ENCODE measurements around the gene JARID2. TPM values are rescaled to one million over a fixed set of nuclear protein-coding genes. Genes with fewer than 3 reads are reported as not detected.

The JARID2 gene
- total and polyA plus RNA-seq, 2 of the 8 experiments (the other 6 are each of a cell fraction or from before 2014, with no cell fraction given), result 60.1 to 239 TPM

DNA sequence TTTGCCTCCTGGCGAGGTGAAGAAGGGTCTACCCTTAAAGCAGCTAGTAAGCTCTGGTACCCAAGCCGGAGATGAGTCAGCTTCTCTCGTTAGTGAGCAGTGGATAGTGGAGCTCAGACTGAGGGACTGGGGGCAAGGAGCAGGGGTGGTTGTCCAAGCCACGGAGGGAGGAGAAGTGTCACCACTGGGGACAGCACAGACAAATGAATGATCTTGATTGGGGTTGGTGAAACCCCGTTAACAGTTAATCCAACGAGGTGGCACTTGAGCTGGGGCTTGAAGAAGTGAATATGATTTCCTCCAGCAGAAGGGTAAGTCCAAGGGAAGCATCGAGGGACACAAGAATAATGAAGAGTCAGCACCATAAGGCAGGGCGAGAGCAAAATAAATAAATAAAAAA lies 43.0 kb downstream of the JARID2 start:
- H2BK15ac ChIP-seq (ENCODE audit: low read length), result no peak overlapping the region
- peaks cover 6% of the 10 kb centered on the region for H3K79me1 ChIP-seq (ENCODE audit: low read depth, low read length)
- H3K4me2 ChIP-seq (ENCODE audit: insufficient read depth in 1 of 2, low read depth in 2 of 2, low read length in 2 of 2), result no peak overlapping the region; a peak in 1 of 4 replicates
- H3K9me3 ChIP-seq (ENCODE audit: insufficient read depth in 2 of 2, low read depth in 1 of 2, low read length in 1 of 2), result no peaks in the 10 kb centered on the region
- H3K27ac ChIP-seq (ENCODE audit: low read depth, low read length), result no peak overlapping the region
- no peak overlapping the region for H3K9ac ChIP-seq (replicated peaks in 1 of 4; ENCODE audit: extremely low read depth in 1 of 4, low read depth in 3 of 4, low read length in 3 of 4)
- FAIRE-seq (no peak), DNase-seq (ENCODE audit: low read depth in 1 of 2, low spot score in 2 of 2) (no peak)
- CTCF ChIA-PET (ENCODE audit: partially characterized antibody), result interaction anchor here (0.7 to 2.2 kb wide), 8 partner anchors 11 to 533 kb away, joined by 3 to 6 read pairs (median 4); no protein-coding TSS in a partner anchor
- no peak overlapping the region for H3K14ac ChIP-seq (ENCODE audit: insufficient read length)
- WGBS, 2 experiments (ENCODE audit: extremely low coverage in 1 of 2, insufficient coverage in 1 of 2, insufficient read length in 1 of 2, insufficient replicate concordance in 2 of 2, low coverage in 1 of 2, low lambda C conversion rate in 2 of 2, missing lambda C conversion rate in 1 of 2), result 87% methylated on average over 8 of the region's 8 CpGs; no CpG with 5 or more reads in 1 of the 2 experiments
- H2AK5ac ChIP-seq (ENCODE audit: low read depth, low read length), result no peak overlapping the region
- H4K20me1 ChIP-seq (replicated peaks in 1 of 2; ENCODE audit: control insufficient read depth in 1 of 2, insufficient read depth in 2 of 2, low read length in 2 of 2), result peaks cover 53 to 66% of the 10 kb centered on the region in 2 experiments
- H4K5ac ChIP-seq (ENCODE audit: insufficient read length, low read depth, low read length), result no peak overlapping the region
- H3K27me3 ChIP-seq (replicated peaks in 1 of 4; ENCODE audit: control insufficient read depth in 3 of 4, extremely low read depth in 1 of 4, insufficient read depth in 3 of 4, low read length in 3 of 4), result no peaks in the 10 kb centered on the region
- H3K4me1 ChIP-seq (replicated peaks in 1 of 4; ENCODE audit: control insufficient read depth in 3 of 4, insufficient read depth in 4 of 4, low read length in 3 of 4), result peaks cover 4 to 19% (median 10%) of the 10 kb centered on the region in 4 experiments
- H3K4me3 ChIP-seq (ENCODE audit: extremely low read depth in 1 of 4, insufficient read depth in 2 of 4, low read depth in 3 of 4, low read length in 4 of 4), result no peak overlapping the region
- H4K91ac ChIP-seq (replicated peaks; ENCODE audit: insufficient read length, low read length), result no peak overlapping the region
- no peak overlapping the region; the same call in 1 of the 2 replicates for H2BK5ac ChIP-seq (ENCODE audit: low read depth, low read length)
- POLR2A ChIA-PET (ENCODE audit: partially characterized antibody), result interaction anchor here (1.2 kb wide), 1 partner anchor 15 kb away, joined by 3 read pairs; no protein-coding TSS in a partner anchor
- no peak overlapping the region for H2AFZ ChIP-seq (ENCODE audit: low read length)
- no peak overlapping the region for H3K4ac ChIP-seq (replicated peaks; ENCODE audit: insufficient read length, low read depth, low read length)
- no peaks in the 10 kb centered on the region for H3K23me2 ChIP-seq (ENCODE audit: low read depth, low read length)
- no peak overlapping the region for H3K56ac ChIP-seq (replicated peaks; ENCODE audit: insufficient read length, low read depth, low read length)
- no peak overlapping the region for H2BK120ac ChIP-seq (replicated peaks; ENCODE audit: low read depth, low read length)
- no peak overlapping the region for H2BK20ac ChIP-seq (ENCODE audit: low read length)
- peaks cover 0 to 11% (median 0%) of the 10 kb centered on the region in 4 experiments; a peak in 2 of 8 replicates for H3K36me3 ChIP-seq (ENCODE audit: control insufficient read depth in 2 of 4, insufficient read depth in 4 of 4, low read length in 3 of 4)
- H3K18ac ChIP-seq (ENCODE audit: extremely low read depth, low read length), result no peak overlapping the region
- H3K79me2 ChIP-seq (ENCODE audit: control insufficient read depth in 1 of 2, insufficient read depth in 2 of 2, low read length in 2 of 2), result peaks cover 77 to 99% of the 10 kb centered on the region in 2 experiments
- H3K23ac ChIP-seq (ENCODE audit: insufficient read length), result no peak overlapping the region
- no peak overlapping the region for H4K8ac ChIP-seq (ENCODE audit: extremely low read depth, insufficient read depth, low read length)
- no peak overlapping the region for H2BK12ac ChIP-seq (ENCODE audit: low read depth, low read length)
- TF ChIP-seq SP2 (IDR thresholded peaks at IDR 0.05; ENCODE audit: low read length), result no peak
- no peak for TF ChIP-seq BCL11A (IDR thresholded peaks at IDR 0.05; ENCODE audit: low read depth in 2 of 2, low read length in 2 of 2)
- TF ChIP-seq CBX8 (IDR thresholded peaks at IDR 0.05; ENCODE audit: borderline replicate concordance, low read depth, low read length), result no peak
- no peak for TF ChIP-seq EP300 (IDR thresholded peaks at IDR 0.05; ENCODE audit: borderline replicate concordance in 1 of 2, low read depth in 2 of 2, low read length in 2 of 2)
- no peak for TF ChIP-seq NANOG (IDR thresholded peaks at IDR 0.05; ENCODE audit: insufficient read depth, low read depth, low read length, poor library complexity, severe bottlenecking)
- TF ChIP-seq, protein P1, sequence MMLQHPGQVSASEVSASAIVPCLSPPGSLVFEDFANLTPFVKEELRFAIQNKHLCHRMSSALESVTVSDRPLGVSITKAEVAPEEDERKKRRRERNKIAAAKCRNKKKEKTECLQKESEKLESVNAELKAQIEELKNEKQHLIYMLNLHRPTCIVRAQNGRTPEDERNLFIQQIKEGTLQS (IDR thresholded peaks at IDR 0.05; ENCODE audit: insufficient read depth, low read depth, low read length), result no peak
- no peak for TF ChIP-seq CEBPB (IDR thresholded peaks at IDR 0.05; ENCODE audit: low read depth, low read length)
- TF ChIP-seq, protein P2, sequence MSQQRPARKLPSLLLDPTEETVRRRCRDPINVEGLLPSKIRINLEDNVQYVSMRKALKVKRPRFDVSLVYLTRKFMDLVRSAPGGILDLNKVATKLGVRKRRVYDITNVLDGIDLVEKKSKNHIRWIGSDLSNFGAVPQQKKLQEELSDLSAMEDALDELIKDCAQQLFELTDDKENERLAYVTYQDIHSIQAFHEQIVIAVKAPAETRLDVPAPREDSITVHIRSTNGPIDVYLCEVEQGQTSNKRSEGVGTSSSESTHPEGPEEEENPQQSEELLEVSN (IDR thresholded peaks at IDR 0.05), result no peak
- TF ChIP-seq, protein P3, sequence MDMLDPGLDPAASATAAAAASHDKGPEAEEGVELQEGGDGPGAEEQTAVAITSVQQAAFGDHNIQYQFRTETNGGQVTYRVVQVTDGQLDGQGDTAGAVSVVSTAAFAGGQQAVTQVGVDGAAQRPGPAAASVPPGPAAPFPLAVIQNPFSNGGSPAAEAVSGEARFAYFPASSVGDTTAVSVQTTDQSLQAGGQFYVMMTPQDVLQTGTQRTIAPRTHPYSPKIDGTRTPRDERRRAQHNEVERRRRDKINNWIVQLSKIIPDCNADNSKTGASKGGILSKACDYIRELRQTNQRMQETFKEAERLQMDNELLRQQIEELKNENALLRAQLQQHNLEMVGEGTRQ (IDR thresholded peaks at IDR 0.05; ENCODE audit: low read length), result no peak
- TF ChIP-seq CHD2 (IDR thresholded peaks at IDR 0.05; ENCODE audit: low read length), result no peak
- no peak for TF ChIP-seq BACH1 (IDR thresholded peaks at IDR 0.05; ENCODE audit: low read length)
- TF ChIP-seq TCF12 (IDR thresholded peaks at IDR 0.05; ENCODE audit: low read depth, low read length), result no peak
